H1 (cell line): Measurements from ENCODE around the gene PID1.

Experiments used
- CHD2 ChIP-seq: IDR thresholded peaks from 2 replicates; pipeline ENCODE4 v1.6.1; 2012; ENCODE audit warnings: low read length, improper control_type of control experiment
- CTCF ChIP-seq, 3 experiments: IDR thresholded peaks; 1 replicate in 2 of 3; 2 replicates in 1 of 3; pipeline versions ENCODE4 v1.5.1 to v1.6.1; 2011; ENCODE audit warnings: low read length in 3 of 3, mild to moderate bottlenecking in 3 of 3, inconsistent platforms in 2 of 3, low read depth in 1 of 3, moderate library complexity in 1 of 3; ENCODE audit not compliant: insufficient read depth in 1 of 3; ENCODE audit errors: control extremely low read depth in 1 of 3
- EP300 ChIP-seq, 2 experiments: IDR thresholded peaks; 1 replicate in 1 of 2; 2 replicates in 1 of 2; pipeline ENCODE4 v1.6.1; 2011 to 2012; ENCODE audit warnings: low read depth in 2 of 2, low read length in 2 of 2, mild to moderate bottlenecking in 2 of 2, borderline replicate concordance in 1 of 2, inconsistent platforms in 1 of 2, moderate library complexity in 1 of 2
- KDM1A ChIP-seq: fragments of 200-600, 300-600 bp; sonication (generic); IDR thresholded peaks from 2 replicates; pipeline ENCODE4 v1.7.1; 2016; ENCODE audit warnings: mild to moderate bottlenecking, low read length, borderline replicate concordance
- PHF8 ChIP-seq: fragments of 200-600 bp; sonication (generic); conservative IDR thresholded peaks from 2 replicates; pipeline ENCODE4 v1.7.1; 2012; ENCODE audit warnings: low read depth, mild to moderate bottlenecking, inconsistent platforms, low read length, moderate library complexity
- POLR2A ChIP-seq, 2 experiments: IDR thresholded peaks; 1 replicate in 1 of 2; 2 replicates in 1 of 2; pipeline ENCODE4 v1.6.1; 2011; ENCODE audit warnings: low read depth in 2 of 2, low read length in 2 of 2, mild to moderate bottlenecking in 2 of 2; ENCODE audit errors: control extremely low read depth in 1 of 2
- POLR2AphosphoS5 ChIP-seq: IDR thresholded peaks from 2 replicates; pipeline ENCODE4 v1.6.1; 2011; ENCODE audit warnings: low read depth, low read length
- RAD21 ChIP-seq, 2 experiments: IDR thresholded peaks in 1 of 2; conservative IDR thresholded peaks in 1 of 2; 2 replicates each; pipeline ENCODE4 v1.6.1; 2011; ENCODE audit warnings: low read depth in 2 of 2, low read length in 2 of 2, improper control_type of control experiment in 1 of 2, inconsistent platforms in 1 of 2, mild to moderate bottlenecking in 1 of 2, moderate library complexity in 1 of 2
- TAF1 ChIP-seq: IDR thresholded peaks from 2 replicates; pipeline ENCODE4 v1.6.1; 2011; ENCODE audit warnings: mild to moderate bottlenecking, low read depth, low read length
- TCF12 ChIP-seq: IDR thresholded peaks from 2 replicates; pipeline ENCODE4 v1.6.1; 2011; ENCODE audit warnings: low read depth, mild to moderate bottlenecking, low read length
- USF2 ChIP-seq: IDR thresholded peaks from 2 replicates; pipeline ENCODE4 v1.6.1; 2011; ENCODE audit warnings: low read length, improper control_type of control experiment

GRCh38 chr2:229099231-229099630 is 171.9 kb downstream of the PID1 start:
- TF ChIP-seq TCF12 (no peak), TAF1 (no peak), CHD2 (no peak), EP300 (IDR thresholded peaks at IDR 0.05; ENCODE audit: borderline replicate concordance in 1 of 2, low read depth in 2 of 2, low read length in 2 of 2) (no peak), CTCF (IDR thresholded peaks at IDR 0.05; ENCODE audit: control extremely low read depth in 1 of 3, insufficient read depth in 1 of 3, low read depth in 1 of 3, low read length in 3 of 3) (no peak), KDM1A (no peak), POLR2A (IDR thresholded peaks at IDR 0.05; ENCODE audit: control extremely low read depth in 1 of 2, low read depth in 2 of 2, low read length in 2 of 2) (no peak), PHF8 (no peak), USF2 (no peak), POLR2AphosphoS5 (no peak), RAD21 (IDR thresholded peaks at IDR 0.05 in 1 of 2, conservative IDR thresholded peaks at IDR 0.05 in 1 of 2; ENCODE audit: low read depth in 2 of 2, low read length in 2 of 2) (no peak)
